Parathyroid adenoma (tissue), 2 donors: ENCODE results near the gene SYNDIG1.

Source experiments
- H2AFZ ChIP-seq: fragments of 300-600 bp; sonication (generic); one replicate; pipeline ENCODE4 v1.7.0; 2017; ENCODE audit warnings: antibody characterized with exemption, mild to moderate bottlenecking
- H3K27ac ChIP-seq: fragments of 300-600 bp; sonication (generic); one replicate; pipeline ENCODE4 v1.7.0; 2017
- H3K27me3 ChIP-seq: fragments of 300-600 bp; sonication (generic); one replicate; pipeline ENCODE4 v1.7.0; 2017; ENCODE audit warnings: low read length; ENCODE audit not compliant: control insufficient read depth, insufficient read depth
- H3K36me3 ChIP-seq: fragments of 300-600 bp; sonication (generic); one replicate; pipeline ENCODE4 v1.7.0; 2017; ENCODE audit warnings: low read length; ENCODE audit not compliant: control insufficient read depth, insufficient read depth
- H3K4me1 ChIP-seq: fragments of 300-600 bp; sonication (generic); one replicate; pipeline ENCODE4 v1.7.0; 2017; ENCODE audit warnings: control low read depth
- H3K4me2 ChIP-seq: fragments of 300-600 bp; sonication (generic); one replicate; pipeline ENCODE4 v1.7.0; 2017; ENCODE audit warnings: low read length
- H3K4me3 ChIP-seq: fragments of 300-600 bp; sonication (generic); one replicate; pipeline ENCODE4 v1.7.0; 2017; ENCODE audit warnings: low read depth, low read length
- H3K79me2 ChIP-seq: fragments of 300-600 bp; sonication (generic); one replicate; pipeline ENCODE4 v1.7.0; 2017; ENCODE audit warnings: control low read depth
- H3K9ac ChIP-seq: fragments of 300-600 bp; sonication (generic); one replicate; pipeline ENCODE4 v1.7.0; 2017; ENCODE audit warnings: mild to moderate bottlenecking
- H3K9me3 ChIP-seq: fragments of 300-600 bp; sonication (generic); one replicate; pipeline ENCODE4 v1.7.0; 2017; ENCODE audit warnings: low read length; ENCODE audit not compliant: control insufficient read depth
- TF ChIP-seq, protein P1 (sequence below): fragments of 300-600 bp; sonication (generic); IDR thresholded peaks from one replicate; pipeline ENCODE4 v1.7.0; 2017; ENCODE audit warnings: antibody characterized with exemption, mild to moderate bottlenecking
- donor health status: primary hyperparathyroidism.

SYNDIG1 gene

GRCh38 chr20:24445510-24446170 is 23.8 kb upstream of the SYNDIG1 start:
- Histone ChIP-seq H3K9ac (no peak overlapping the region), H3K4me1 (no peaks in the 10 kb centered on the region), H3K4me3 (no peak overlapping the region), H3K4me2 (no peak overlapping the region), H3K27ac (no peak overlapping the region), H3K27me3 (no peaks in the 10 kb centered on the region), H3K79me2 (no peaks in the 10 kb centered on the region), H3K9me3 (no peaks in the 10 kb centered on the region), H2AFZ (no peak overlapping the region), H3K36me3 (no peaks in the 10 kb centered on the region)
- TF ChIP-seq, protein P1, sequence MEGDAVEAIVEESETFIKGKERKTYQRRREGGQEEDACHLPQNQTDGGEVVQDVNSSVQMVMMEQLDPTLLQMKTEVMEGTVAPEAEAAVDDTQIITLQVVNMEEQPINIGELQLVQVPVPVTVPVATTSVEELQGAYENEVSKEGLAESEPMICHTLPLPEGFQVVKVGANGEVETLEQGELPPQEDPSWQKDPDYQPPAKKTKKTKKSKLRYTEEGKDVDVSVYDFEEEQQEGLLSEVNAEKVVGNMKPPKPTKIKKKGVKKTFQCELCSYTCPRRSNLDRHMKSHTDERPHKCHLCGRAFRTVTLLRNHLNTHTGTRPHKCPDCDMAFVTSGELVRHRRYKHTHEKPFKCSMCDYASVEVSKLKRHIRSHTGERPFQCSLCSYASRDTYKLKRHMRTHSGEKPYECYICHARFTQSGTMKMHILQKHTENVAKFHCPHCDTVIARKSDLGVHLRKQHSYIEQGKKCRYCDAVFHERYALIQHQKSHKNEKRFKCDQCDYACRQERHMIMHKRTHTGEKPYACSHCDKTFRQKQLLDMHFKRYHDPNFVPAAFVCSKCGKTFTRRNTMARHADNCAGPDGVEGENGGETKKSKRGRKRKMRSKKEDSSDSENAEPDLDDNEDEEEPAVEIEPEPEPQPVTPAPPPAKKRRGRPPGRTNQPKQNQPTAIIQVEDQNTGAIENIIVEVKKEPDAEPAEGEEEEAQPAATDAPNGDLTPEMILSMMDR = no peak

DNA sequence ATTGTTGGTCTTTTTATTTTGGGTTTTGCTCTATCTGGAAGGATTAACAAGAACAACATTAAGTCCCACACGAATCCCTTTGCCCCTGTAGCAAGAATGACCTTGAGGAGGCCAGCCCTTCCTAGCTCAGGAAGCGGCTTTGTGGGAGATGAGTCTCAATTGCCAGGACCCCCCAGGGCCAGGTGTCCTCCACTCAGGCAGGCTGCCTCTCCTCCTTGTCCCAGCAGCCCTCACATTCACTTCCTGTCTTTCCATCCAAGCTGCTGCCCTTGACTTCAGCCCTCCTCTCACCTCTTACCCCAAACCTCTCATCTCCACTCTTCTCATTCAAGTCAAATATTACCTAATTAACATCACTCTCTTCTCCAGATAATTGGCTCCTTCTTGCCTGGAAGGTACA is 22.6 kb upstream of the SYNDIG1 start:
- Histone ChIP-seq H3K27me3 (no peaks in the 10 kb centered on the region), H3K36me3 (no peaks in the 10 kb centered on the region), H3K9ac (no peak overlapping the region), H3K4me2 (no peak overlapping the region), H3K27ac (no peak overlapping the region), H3K79me2 (no peaks in the 10 kb centered on the region), H2AFZ (no peak overlapping the region), H3K9me3 (no peaks in the 10 kb centered on the region), H3K4me3 (no peak overlapping the region), H3K4me1 (no peaks in the 10 kb centered on the region)
- TF ChIP-seq, protein P1 = no peak

GRCh38 chr20:24448170-24448569 is 21.3 kb upstream of the SYNDIG1 start:
- Histone ChIP-seq H3K4me3 (no peak overlapping the region), H3K9ac (no peak overlapping the region), H3K4me1 (no peaks in the 10 kb centered on the region), H3K79me2 (no peaks in the 10 kb centered on the region), H3K27ac (no peak overlapping the region), H3K9me3 (no peaks in the 10 kb centered on the region), H3K27me3 (no peaks in the 10 kb centered on the region), H2AFZ (no peak overlapping the region), H3K36me3 (no peaks in the 10 kb centered on the region), H3K4me2 (no peak overlapping the region)
- TF ChIP-seq, protein P1 = no peak

DNA sequence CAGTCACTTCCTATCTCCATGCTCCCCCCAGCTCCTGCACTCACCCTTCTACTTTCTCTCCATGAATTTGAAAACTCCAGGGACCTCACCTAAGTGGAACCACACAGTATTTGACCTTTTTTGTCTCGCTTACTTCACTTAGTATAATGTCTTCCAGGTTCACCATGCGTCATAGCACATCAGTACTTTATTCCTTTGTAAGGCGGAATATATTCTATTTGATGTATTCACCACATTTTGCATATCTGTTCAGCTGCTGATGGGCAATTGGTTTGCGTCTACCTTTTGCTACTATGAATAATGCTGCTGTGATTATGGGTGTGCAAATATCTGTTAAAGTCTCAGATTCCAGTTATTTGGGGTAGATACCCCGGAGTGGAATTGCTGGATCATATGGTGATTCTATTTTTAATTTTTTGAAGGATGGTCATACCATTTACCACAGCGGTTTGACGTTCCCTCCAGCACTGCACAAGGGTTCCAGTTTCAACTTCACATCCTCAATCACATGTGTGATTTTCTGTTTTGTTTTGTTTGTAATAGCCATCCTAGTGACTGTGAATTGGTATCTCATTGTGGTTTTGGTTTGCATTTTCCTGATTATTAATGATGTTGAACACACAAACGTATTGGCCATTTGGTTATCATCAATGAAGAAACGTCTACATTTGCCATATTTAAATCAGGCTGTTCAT is 20.3 kb upstream of the SYNDIG1 start:
- H3K9ac ChIP-seq = no peak overlapping the region
- no peak overlapping the region for H2AFZ ChIP-seq
- H3K27ac ChIP-seq = no peak overlapping the region
- H3K4me1 ChIP-seq = no peaks in the 10 kb centered on the region
- no peak overlapping the region for H3K4me2 ChIP-seq
- H3K36me3 ChIP-seq = no peaks in the 10 kb centered on the region
- no peaks in the 10 kb centered on the region for H3K79me2 ChIP-seq
- H3K9me3 ChIP-seq = no peaks in the 10 kb centered on the region
- no peak overlapping the region for H3K4me3 ChIP-seq
- no peaks in the 10 kb centered on the region for H3K27me3 ChIP-seq
- TF ChIP-seq, protein P1 = no peak

GRCh38 chr20:24450177-24450576 is 19.3 kb upstream of the SYNDIG1 start:
- H3K4me3 ChIP-seq = no peak overlapping the region
- no peak overlapping the region for H3K4me2 ChIP-seq
- H3K36me3 ChIP-seq = no peaks in the 10 kb centered on the region
- H3K27ac ChIP-seq = no peak overlapping the region
- no peaks in the 10 kb centered on the region for H3K4me1 ChIP-seq
- H3K9me3 ChIP-seq = no peaks in the 10 kb centered on the region
- no peak overlapping the region for H3K9ac ChIP-seq
- H3K79me2 ChIP-seq = no peaks in the 10 kb centered on the region
- TF ChIP-seq, protein P1 = no peak
- no peaks in the 10 kb centered on the region for H3K27me3 ChIP-seq
- H2AFZ ChIP-seq = no peak overlapping the region
